SK-N-DZ (cell line): ENCODE results near the gene ZGRF1.
"Not testable (repeated sequence)": the region's sequence is repeated elsewhere in the genome, so short reads cannot be mapped to it uniquely, and the experiment has no call there.

Source experiments
- DNase-seq: peaks from one replicate; pipeline ENCODE4 v3.0.0-alpha.2; 2015; ENCODE audit warnings: low spot score

The ZGRF1 gene

GRCh38 chr4:112557676-112558411 is 78.9 kb downstream of the ZGRF1 start:
- no peak for DNase-seq

- not testable (repeated sequence) for DNase-seq
These were observed 82.4 kb downstream of the ZGRF1 start for GRCh38 chr4:112554271-112554670.

GRCh38 chr4:112552668-112553067 is 84.0 kb downstream of the ZGRF1 start:
- no peak for DNase-seq

- DNase-seq = no peak
These were observed 86.0 kb downstream of the ZGRF1 start for GRCh38 chr4:112550728-112551127.

- no peak for DNase-seq
These were observed 90.2 kb downstream of the ZGRF1 start for GRCh38 chr4:112546476-112546875.

- no peak for DNase-seq
These were observed 91.4 kb downstream of the ZGRF1 start for GRCh38 chr4:112545346-112545745.

GRCh38 chr4:112540695-112541094 is 96.0 kb downstream of the ZGRF1 start:
- peak; percentile 77 for DNase-seq

GRCh38 chr4:112536123-112536522 is 100.6 kb downstream of the ZGRF1 start:
- DNase-seq = peak; percentile 81

GRCh38 chr4:112532267-112532666 is 104.4 kb downstream of the ZGRF1 start:
- DNase-seq = no peak

- peak; percentile 78 for DNase-seq
These were observed 105.6 kb downstream of the ZGRF1 start for GRCh38 chr4:112531146-112531545.

GRCh38 chr4:112526061-112526460 is 110.6 kb downstream of the ZGRF1 start:
- no peak for DNase-seq

- DNase-seq = peak; percentile 59
These were observed 112.8 kb downstream of the ZGRF1 start for GRCh38 chr4:112523764-112524505.

GRCh38 chr4:112523008-112523721 is 113.5 kb downstream of the ZGRF1 start:
- peak; percentile 61 for DNase-seq

GRCh38 chr4:112522431-112522830 is 114.3 kb downstream of the ZGRF1 start:
- not testable (repeated sequence) for DNase-seq

GRCh38 chr4:112521123-112522023 is 115.3 kb downstream of the ZGRF1 start:
- DNase-seq = no peak

- DNase-seq = no peak
These were observed 116.0 kb downstream of the ZGRF1 start for GRCh38 chr4:112520598-112521122.

GRCh38 chr4:112519689-112520597 is 116.8 kb downstream of the ZGRF1 start:
- DNase-seq = no peak

GRCh38 chr4:112518675-112519074 is 118.0 kb downstream of the ZGRF1 start:
- no peak for DNase-seq

- DNase-seq = no peak
These were observed 118.8 kb downstream of the ZGRF1 start for GRCh38 chr4:112517911-112518310.

- no peak for DNase-seq
These were observed 119.6 kb downstream of the ZGRF1 start for GRCh38 chr4:112517067-112517634.
